Cardiac muscle cell (in vitro differentiated cells and primary cell): ENCODE data around the gene ANKMY1. TPM values are rescaled to one million over a fixed set of nuclear protein-coding genes. Genes with fewer than 3 reads are reported as not detected.

Experiments used
- DNase-seq, 2 donors: peaks; one replicate each; pipeline versions ENCODE4 v3.0.0 to v3.0.0-alpha.2; 2010 to 2017; ENCODE audit warnings: low read depth in 1 of 2, low spot score in 1 of 2
- H3K27ac ChIP-seq: fragments of 200-600 bp; sonication (generic); 2 replicates; pipeline ENCODE4 v1.5.1; 2016
- H3K27me3 ChIP-seq: fragments of 200-600 bp; sonication (generic); 2 replicates; pipeline ENCODE4 v1.6.0; 2016; ENCODE audit warnings: control low read depth
- H3K36me3 ChIP-seq: fragments of 200-600 bp; sonication (generic); 2 replicates; pipeline ENCODE4 v1.5.1; 2016; ENCODE audit warnings: control low read depth
- H3K4me1 ChIP-seq: fragments of 200-600 bp; sonication (generic); 2 replicates; pipeline ENCODE4 v1.8.1; 2017; ENCODE audit warnings: low read depth, mild to moderate bottlenecking, mixed run types
- H3K4me3 ChIP-seq: fragments of 200-600 bp; sonication (generic); 2 replicates; pipeline ENCODE4 v1.5.1; 2016; ENCODE audit warnings: mild to moderate bottlenecking
- H3K9me3 ChIP-seq: fragments of 200-600 bp; sonication (generic); 2 replicates; pipeline ENCODE4 v1.5.1; 2017; ENCODE audit warnings: low read depth, mild to moderate bottlenecking, control low read depth
- polyA plus RNA-seq: library from polyadenylated mRNA; unstranded; fragments of >200 nt; fragmentation: Nextera tagmentation; extraction: Ambion mirVana; gene quantifications from 2 replicates; pipeline ENCODE4 v1.2.1, GENCODE V29; 2016
- total RNA-seq: library from RNA; depleted of rRNA; stranded (reverse); fragments of >200 nt; gene quantifications from 2 replicates; pipeline ENCODE4 v1.2.3, GENCODE V29; 2016
- TF ChIP-seq, protein P1 (sequence below): IDR thresholded peaks from 2 replicates; pipeline ENCODE4 v1.5.1; 2012; ENCODE audit warnings: low read depth, mild to moderate bottlenecking, low read length

ANKMY1 gene
- total and polyA plus RNA-seq, 2 experiments from 2014 or later: 7.6 to 10.8 TPM

DNA sequence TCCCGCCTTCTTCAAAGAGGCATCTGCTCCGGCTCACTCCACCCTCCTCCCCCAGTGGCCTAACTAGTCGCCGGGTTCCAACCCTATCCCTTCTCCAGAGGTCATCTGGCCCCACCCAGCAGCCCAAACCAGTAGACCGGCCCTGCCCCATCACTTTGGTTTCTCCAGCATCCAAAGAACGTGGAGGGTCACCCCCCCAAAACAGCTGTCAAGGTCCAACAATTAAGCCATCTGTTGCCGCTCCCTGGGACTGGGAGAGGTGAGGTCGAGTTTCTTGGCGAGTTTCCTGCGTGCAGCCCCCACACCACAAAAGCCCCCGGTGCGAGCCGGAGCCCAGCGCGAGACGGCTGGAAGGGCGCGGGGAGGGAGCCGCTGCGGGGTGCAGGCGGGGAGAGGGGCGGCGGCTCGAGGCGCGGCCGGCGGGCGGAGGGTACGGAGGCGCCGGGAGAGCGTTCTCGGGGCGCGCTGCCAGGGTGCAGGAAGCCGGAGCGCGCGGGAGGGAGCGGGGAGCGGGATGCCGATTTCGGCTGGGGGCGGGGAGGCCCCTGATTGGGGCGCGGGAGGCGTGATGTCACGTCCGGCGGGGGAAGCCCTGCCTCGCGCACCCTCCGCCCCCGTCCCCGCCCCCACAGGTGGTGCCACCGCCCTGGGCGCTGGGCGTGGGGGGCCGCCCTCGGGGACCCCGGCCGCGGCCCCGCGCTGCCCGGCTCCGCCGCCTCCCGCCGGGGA lies 122.9 kb downstream of the ANKMY1 start:
- peak; percentile 94 to 96 for DNase-seq
- no peaks in the 10 kb centered on the region for H3K4me1 ChIP-seq
- peak overlapping the region; percentile 96 for H3K27ac ChIP-seq
- no peaks in the 10 kb centered on the region for H3K36me3 ChIP-seq
- H3K4me3 ChIP-seq: peak overlapping the region; percentile 90
- TF ChIP-seq, protein P1, sequence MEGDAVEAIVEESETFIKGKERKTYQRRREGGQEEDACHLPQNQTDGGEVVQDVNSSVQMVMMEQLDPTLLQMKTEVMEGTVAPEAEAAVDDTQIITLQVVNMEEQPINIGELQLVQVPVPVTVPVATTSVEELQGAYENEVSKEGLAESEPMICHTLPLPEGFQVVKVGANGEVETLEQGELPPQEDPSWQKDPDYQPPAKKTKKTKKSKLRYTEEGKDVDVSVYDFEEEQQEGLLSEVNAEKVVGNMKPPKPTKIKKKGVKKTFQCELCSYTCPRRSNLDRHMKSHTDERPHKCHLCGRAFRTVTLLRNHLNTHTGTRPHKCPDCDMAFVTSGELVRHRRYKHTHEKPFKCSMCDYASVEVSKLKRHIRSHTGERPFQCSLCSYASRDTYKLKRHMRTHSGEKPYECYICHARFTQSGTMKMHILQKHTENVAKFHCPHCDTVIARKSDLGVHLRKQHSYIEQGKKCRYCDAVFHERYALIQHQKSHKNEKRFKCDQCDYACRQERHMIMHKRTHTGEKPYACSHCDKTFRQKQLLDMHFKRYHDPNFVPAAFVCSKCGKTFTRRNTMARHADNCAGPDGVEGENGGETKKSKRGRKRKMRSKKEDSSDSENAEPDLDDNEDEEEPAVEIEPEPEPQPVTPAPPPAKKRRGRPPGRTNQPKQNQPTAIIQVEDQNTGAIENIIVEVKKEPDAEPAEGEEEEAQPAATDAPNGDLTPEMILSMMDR: no peak
- H3K27me3 ChIP-seq: peaks cover 23% of the 10 kb centered on the region
- H3K9me3 ChIP-seq: no peaks in the 10 kb centered on the region

DNA sequence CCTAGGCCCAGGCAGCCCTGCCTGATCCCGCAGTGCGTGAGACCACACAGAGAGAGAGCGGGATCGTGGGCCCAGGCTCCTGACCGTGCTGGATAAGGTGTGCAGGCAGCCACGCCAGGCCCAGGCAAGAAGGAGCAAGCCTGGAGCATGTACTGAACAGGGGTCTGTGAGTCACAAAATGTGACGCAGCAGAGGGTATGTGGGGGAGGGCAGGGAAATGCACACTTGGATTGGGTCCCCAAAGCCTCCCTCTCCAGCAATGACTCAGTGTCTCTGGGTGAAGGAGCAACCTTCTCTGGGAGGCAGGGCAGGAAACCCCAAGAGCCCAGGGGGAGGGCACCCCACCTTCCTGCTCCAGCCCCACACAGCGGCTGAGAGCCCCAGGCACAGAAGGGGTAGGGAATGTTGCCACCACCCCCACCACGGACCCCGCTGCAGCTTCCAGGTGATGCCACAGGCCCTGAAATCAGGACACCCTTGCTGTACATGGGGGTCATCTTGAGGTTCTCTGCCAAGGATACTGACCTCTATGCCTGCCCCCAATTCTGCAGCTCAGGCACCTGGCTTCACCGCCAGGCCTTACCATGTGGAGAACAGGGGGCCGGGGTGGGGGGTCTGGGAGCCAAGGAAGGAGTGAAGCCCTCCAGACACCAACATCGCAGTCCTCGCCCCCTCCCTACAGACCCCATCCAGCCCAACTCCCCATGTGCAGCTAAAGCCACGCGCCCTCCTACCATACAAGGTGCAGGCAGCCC lies 123.6 kb downstream of the ANKMY1 start:
- DNase-seq: peak in 1 of 2 donors; percentile 96
- H3K36me3 ChIP-seq: no peaks in the 10 kb centered on the region
- H3K4me3 ChIP-seq: peak overlapping the region; percentile 90
- peaks cover 23% of the 10 kb centered on the region for H3K27me3 ChIP-seq
- no peaks in the 10 kb centered on the region for H3K9me3 ChIP-seq
- H3K4me1 ChIP-seq: no peaks in the 10 kb centered on the region
- no peak overlapping the region for H3K27ac ChIP-seq
- TF ChIP-seq, protein P1: no peak

DNA sequence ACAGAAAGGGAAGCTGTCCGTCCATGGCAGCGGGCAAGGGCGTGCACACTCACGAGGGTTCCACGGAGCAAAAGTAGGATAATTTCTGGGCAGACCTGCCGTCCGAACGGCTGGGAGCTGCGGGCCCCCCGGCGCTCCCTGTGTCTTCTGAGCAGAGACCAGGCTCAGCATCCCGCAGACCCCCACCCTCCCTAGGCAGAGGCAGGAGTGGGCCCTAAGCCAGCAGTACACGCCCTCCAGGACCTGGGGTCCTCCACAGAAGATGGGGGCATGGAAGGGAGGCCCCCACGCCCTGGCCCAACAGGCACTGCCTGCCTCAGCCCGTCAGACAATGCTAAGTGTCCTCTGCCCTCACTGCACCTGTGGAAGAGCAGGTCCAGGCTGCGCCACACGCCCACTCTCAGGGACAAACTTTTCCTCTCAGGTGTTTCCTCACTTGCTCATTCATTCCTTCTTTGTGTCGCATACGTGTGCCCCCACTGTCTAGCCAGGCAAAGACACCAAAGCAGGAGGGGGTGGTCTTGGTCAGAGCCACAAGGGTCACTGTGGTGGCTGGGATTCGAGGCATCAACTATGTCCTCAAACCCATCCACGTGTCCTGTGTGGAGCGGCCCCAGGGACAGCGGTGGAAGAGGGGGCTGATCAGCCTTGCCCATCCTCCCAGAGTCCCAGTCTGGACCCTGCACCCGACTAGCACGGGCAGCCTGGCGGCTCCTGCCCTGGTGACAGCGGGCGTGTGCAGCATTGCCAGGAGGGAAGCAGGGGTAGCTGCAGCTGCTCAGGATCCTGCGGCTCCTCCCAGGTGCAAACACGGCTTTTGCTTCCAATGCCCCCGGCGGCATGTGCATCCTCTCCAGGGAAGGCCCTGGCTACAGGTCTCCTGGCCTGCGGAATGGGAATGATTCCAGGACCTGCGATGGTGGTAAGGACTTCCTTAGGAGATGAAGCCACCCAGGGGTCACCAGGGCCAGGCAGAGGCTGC lies 124.7 kb downstream of the ANKMY1 start:
- no peaks in the 10 kb centered on the region for H3K9me3 ChIP-seq
- no peak overlapping the region for H3K27ac ChIP-seq
- H3K4me1 ChIP-seq: no peaks in the 10 kb centered on the region
- no peaks in the 10 kb centered on the region for H3K36me3 ChIP-seq
- DNase-seq: no peak
- TF ChIP-seq, protein P1: no peak
- no peak overlapping the region for H3K4me3 ChIP-seq
- peaks cover 23% of the 10 kb centered on the region for H3K27me3 ChIP-seq

DNA sequence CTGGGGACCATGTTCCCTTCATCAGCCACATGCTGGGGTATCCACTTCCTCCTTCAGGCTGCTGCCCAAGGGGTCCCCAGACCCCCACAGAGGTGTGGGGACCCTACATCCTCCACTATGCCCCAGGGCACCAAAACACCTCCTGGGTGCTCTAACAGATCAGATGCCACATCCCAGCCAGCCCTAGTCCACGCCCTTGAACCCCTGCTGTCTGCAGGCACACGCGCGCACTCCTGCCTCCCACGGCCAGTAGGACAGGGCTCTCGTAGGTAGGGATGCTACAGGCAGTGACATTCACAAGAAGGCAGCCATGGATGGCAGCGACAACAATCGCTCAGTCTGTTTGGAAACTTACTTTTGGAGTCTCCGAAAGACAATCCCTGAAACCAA lies 125.4 kb downstream of the ANKMY1 start:
- DNase-seq: no peak
- Histone ChIP-seq H3K4me1 (no peaks in the 10 kb centered on the region), H3K9me3 (no peaks in the 10 kb centered on the region), H3K36me3 (no peaks in the 10 kb centered on the region), H3K4me3 (no peak overlapping the region), H3K27me3 (peaks cover 18% of the 10 kb centered on the region), H3K27ac (no peak overlapping the region)
- TF ChIP-seq, protein P1: no peak
